H9 (cell line): Measurements from ENCODE around the gene SDHAF2. TPM values are rescaled to one million over a fixed set of nuclear protein-coding genes. Genes with fewer than 3 reads are reported as not detected.

Source experiments
- DNase-seq: peaks from one replicate; pipeline ENCODE4 v3.0.0-alpha.2; 2017
- H2AFZ ChIP-seq: one replicate; pipeline ENCODE4 v1.6.1; 2013; ENCODE audit warnings: mild to moderate bottlenecking, low read length, control low read depth, moderate library complexity
- H2AK5ac ChIP-seq: 2 replicates; pipeline ENCODE4 v1.6.1; 2013; ENCODE audit warnings: low read length, control low read depth, mixed read lengths; ENCODE audit not compliant: insufficient read length
- H2BK120ac ChIP-seq: one replicate; pipeline ENCODE4 v1.6.1; 2013; ENCODE audit warnings: low read depth, mild to moderate bottlenecking, low read length, control low read depth, inconsistent platforms; ENCODE audit not compliant: poor library complexity, severe bottlenecking
- H2BK12ac ChIP-seq: 2 replicates; pipeline ENCODE4 v1.6.1; 2013; ENCODE audit warnings: low read length, control low read depth, mixed read lengths, low read depth; ENCODE audit not compliant: insufficient read length
- H2BK15ac ChIP-seq: 2 replicates; pipeline ENCODE4 v1.6.1; 2013; ENCODE audit warnings: low read depth, low read length, control low read depth
- H2BK20ac ChIP-seq: one replicate; pipeline ENCODE4 v1.6.1; 2013; ENCODE audit warnings: low read depth, mild to moderate bottlenecking, low read length, control low read depth, inconsistent platforms; ENCODE audit not compliant: poor library complexity, severe bottlenecking
- H2BK5ac ChIP-seq: 2 replicates; pipeline ENCODE4 v1.6.1; 2013; ENCODE audit warnings: low read length, control low read depth, mixed read lengths; ENCODE audit not compliant: insufficient read length
- H3K14ac ChIP-seq: 2 replicates; pipeline ENCODE4 v1.6.1; 2013; ENCODE audit warnings: low read length, control low read depth; ENCODE audit not compliant: insufficient read depth
- H3K18ac ChIP-seq: 2 replicates; pipeline ENCODE4 v1.6.1; 2013; ENCODE audit warnings: low read depth, mild to moderate bottlenecking, mixed read lengths, low read length, control low read depth; ENCODE audit not compliant: insufficient read length
- H3K23ac ChIP-seq: 2 replicates; pipeline ENCODE4 v1.6.1; 2013; ENCODE audit warnings: low read length, control low read depth, mixed read lengths, low read depth; ENCODE audit not compliant: insufficient read length
- H3K23me2 ChIP-seq: 2 replicates; pipeline ENCODE4 v1.6.1; 2013; ENCODE audit warnings: low read depth, mild to moderate bottlenecking, mixed read lengths, low read length, control low read depth; ENCODE audit not compliant: insufficient read length, poor library complexity, severe bottlenecking
- H3K27ac ChIP-seq: 2 replicates; pipeline ENCODE4 v1.5.1; 2013; ENCODE audit warnings: low read length, control low read depth, mixed read lengths, low read depth; ENCODE audit not compliant: insufficient read length
- H3K27me3 ChIP-seq: 2 replicates; pipeline ENCODE4 v1.6.1; 2013; ENCODE audit warnings: low read length, control low read depth, inconsistent platforms; ENCODE audit not compliant: insufficient read depth
- H3K4ac ChIP-seq: 2 replicates; pipeline ENCODE4 v1.6.1; 2013; ENCODE audit warnings: low read depth, mild to moderate bottlenecking, control low read depth, inconsistent platforms, low read length, moderate library complexity
- H3K4me1 ChIP-seq: 2 replicates; pipeline ENCODE4 v1.6.1; 2013; ENCODE audit warnings: low read length, control low read depth, inconsistent platforms; ENCODE audit not compliant: insufficient read depth
- H3K4me2 ChIP-seq: 2 replicates; pipeline ENCODE4 v1.6.1; 2013; ENCODE audit warnings: low read length, control low read depth, mixed read lengths; ENCODE audit not compliant: insufficient read length, insufficient read depth
- H3K56ac ChIP-seq: 2 replicates; pipeline ENCODE4 v1.6.1; 2013; ENCODE audit warnings: low read depth, mild to moderate bottlenecking, mixed read lengths, low read length, control low read depth; ENCODE audit not compliant: insufficient read length
- H3K79me1 ChIP-seq: 2 replicates; pipeline ENCODE4 v1.6.1; 2013; ENCODE audit warnings: low read depth, mild to moderate bottlenecking, moderate library complexity, low read length, control low read depth, inconsistent platforms; ENCODE audit not compliant: insufficient read depth, poor library complexity, severe bottlenecking
- H3K79me2 ChIP-seq: 2 replicates; pipeline ENCODE4 v1.6.1; 2013; ENCODE audit warnings: low read length, control low read depth, inconsistent platforms; ENCODE audit not compliant: insufficient read depth
- H3K9ac ChIP-seq: 2 replicates; pipeline ENCODE4 v1.6.1; 2013; ENCODE audit warnings: low read length, control low read depth, mixed read lengths; ENCODE audit not compliant: insufficient read length; ENCODE audit errors: extremely low read depth
- H3K9me3 ChIP-seq: one replicate; pipeline ENCODE4 v1.6.1; 2013; ENCODE audit warnings: low read depth, low read length, inconsistent platforms; ENCODE audit not compliant: control insufficient read depth
- H3T11ph ChIP-seq: one replicate; pipeline ENCODE4 v1.6.1; 2013; ENCODE audit warnings: mild to moderate bottlenecking, low read length, control low read depth, inconsistent platforms
- H4K20me1 ChIP-seq: one replicate; pipeline ENCODE4 v1.6.1; 2013; ENCODE audit not compliant: control insufficient read depth, insufficient read length, insufficient read depth
- H4K5ac ChIP-seq: 2 replicates; pipeline ENCODE4 v1.6.1; 2013; ENCODE audit warnings: low read depth, mild to moderate bottlenecking, mixed read lengths, low read length, control low read depth; ENCODE audit not compliant: insufficient read length
- H4K8ac ChIP-seq: replicated peaks from 2 replicates; pipeline ENCODE4 v1.6.1; 2013; ENCODE audit warnings: low read length, control low read depth, mixed read lengths, low read depth; ENCODE audit not compliant: insufficient read length
- H4K91ac ChIP-seq: 2 replicates; pipeline ENCODE4 v1.6.1; 2013; ENCODE audit warnings: low read depth, mild to moderate bottlenecking, moderate library complexity, mixed read lengths, low read length, control low read depth; ENCODE audit not compliant: insufficient read length
- H3K27ac Mint-ChIP-seq, 3 experiments: 2 replicates in 2 of 3; 3 replicates in 1 of 3; pipeline ENCODE4 v1.8.0; 2020 to 2021; ENCODE audit warnings: mixed read lengths in 3 of 3, mild to moderate bottlenecking in 1 of 3, moderate library complexity in 1 of 3
- H3K27me3 Mint-ChIP-seq: 2 replicates; pipeline ENCODE4 v1.8.0; 2021; ENCODE audit warnings: low read depth, mild to moderate bottlenecking, moderate library complexity, mixed read lengths
- H3K36me3 Mint-ChIP-seq, 3 experiments: 2 replicates in 2 of 3; 3 replicates in 1 of 3; pipeline ENCODE4 v1.8.0; 2020 to 2021; ENCODE audit warnings: low read depth in 3 of 3, mixed read lengths in 3 of 3; ENCODE audit not compliant: insufficient read depth in 1 of 3
- H3K4me1 Mint-ChIP-seq, 2 experiments: 2 replicates each; pipeline ENCODE4 v1.8.0; 2020; ENCODE audit warnings: mixed read lengths in 2 of 2
- H3K4me3 Mint-ChIP-seq, 2 experiments: 2 replicates in 1 of 2; 3 replicates in 1 of 2; pipeline ENCODE4 v1.8.0; 2020 to 2021; ENCODE audit warnings: mild to moderate bottlenecking in 2 of 2, mixed read lengths in 2 of 2, moderate library complexity in 1 of 2
- H3K9me3 Mint-ChIP-seq, 2 experiments: 2 replicates in 1 of 2; 3 replicates in 1 of 2; pipeline ENCODE4 v1.8.0; 2020; ENCODE audit warnings: mild to moderate bottlenecking in 2 of 2, mixed read lengths in 2 of 2, moderate library complexity in 1 of 2
- WGBS: extraction: QIAGEN DNeasy Blood & Tissue Kit; methylation state at CpG from one replicate; pipeline ENCODE4 v1.1.7; 2013; ENCODE audit warnings: missing lambda C conversion rate, low lambda C conversion rate, mixed read lengths; ENCODE audit not compliant: insufficient read length; ENCODE audit errors: extremely low coverage; 5-methylcytosine and 5-hydroxymethylcytosine counted together
- total RNA-seq: library from RNA; stranded (reverse); gene quantifications from 2 replicates; pipeline ENCODE4 v1.2.1, GENCODE V29; 2021
- TF ChIP-seq, protein P1 (sequence below): fragments of 200-600 bp; sonication (generic); conservative IDR thresholded peaks from 3 replicates; pipeline ENCODE4 v1.8.0; 2021; ENCODE audit warnings: antibody characterized with exemption, mild to moderate bottlenecking

The SDHAF2 gene
- total RNA-seq, 1 experiment from 2014 or later = 41.8 TPM

DNA sequence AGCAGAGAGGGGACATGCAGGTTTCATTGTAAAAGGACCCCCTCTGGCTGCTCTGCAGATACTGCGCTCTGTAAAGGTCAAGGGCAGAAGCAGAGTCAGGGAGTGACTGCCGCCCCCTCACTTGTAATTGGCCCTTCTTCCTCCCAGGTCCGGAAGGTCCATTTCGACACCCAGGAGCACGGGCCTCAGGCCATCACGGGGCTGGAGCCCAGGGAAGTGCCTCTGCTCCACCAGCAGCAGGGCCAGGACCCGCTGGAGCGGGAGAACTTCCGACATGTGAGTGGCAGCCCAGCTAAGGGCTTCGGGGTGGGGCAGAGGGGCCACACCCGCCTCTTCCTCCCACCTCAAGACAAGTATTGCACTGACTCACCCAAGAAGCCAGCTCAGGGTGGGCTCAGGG lies 54.6 kb downstream of the SDHAF2 start:
- Mint-ChIP-seq H3K9me3 (no peaks in the 10 kb centered on the region; a peak in 1 of 5 replicates), H3K4me3 (no peak overlapping the region), H3K27me3 (peaks cover 24% of the 10 kb centered on the region), H3K27ac (peak overlapping the region in 1 of 3 experiments; percentile 76; a peak in 1 of 7 replicates), H3K36me3 (peaks cover 3 to 5% (median 4%) of the 10 kb centered on the region in 3 experiments; a peak in 5 of 7 replicates), H3K4me1 (peaks cover 32 to 49% of the 10 kb centered on the region in 2 experiments)
- no peak for DNase-seq
- Histone ChIP-seq H3K27ac (no peak overlapping the region), H3K79me2 (no peaks in the 10 kb centered on the region), H2BK20ac (no peak overlapping the region), H4K8ac (no peak overlapping the region), H2BK5ac (no peak overlapping the region), H3K23ac (no peak overlapping the region), H2AFZ (no peak overlapping the region), H2BK12ac (no peak overlapping the region), H3K56ac (no peak overlapping the region), H3K4ac (no peak overlapping the region), H4K5ac (no peak overlapping the region), H2BK120ac (no peak overlapping the region), H3K9me3 (no peaks in the 10 kb centered on the region), H3K27me3 (no peaks in the 10 kb centered on the region), H3K9ac (peak overlapping the region; percentile 6), H3K18ac (no peak overlapping the region), H3K4me1 (no peaks in the 10 kb centered on the region), H4K91ac (no peak overlapping the region), H3K14ac (peak overlapping the region; percentile 23; the same call in 1 of the 2 replicates), H2BK15ac (no peak overlapping the region), H3K4me2 (no peak overlapping the region), H4K20me1 (peaks cover 4% of the 10 kb centered on the region), H3K23me2 (no peaks in the 10 kb centered on the region), H2AK5ac (no peak overlapping the region), H3K79me1 (no peaks in the 10 kb centered on the region), H3T11ph (no peak overlapping the region)
- WGBS = no CpG with 5 or more reads among the region's 11 CpGs
- TF ChIP-seq, protein P1, sequence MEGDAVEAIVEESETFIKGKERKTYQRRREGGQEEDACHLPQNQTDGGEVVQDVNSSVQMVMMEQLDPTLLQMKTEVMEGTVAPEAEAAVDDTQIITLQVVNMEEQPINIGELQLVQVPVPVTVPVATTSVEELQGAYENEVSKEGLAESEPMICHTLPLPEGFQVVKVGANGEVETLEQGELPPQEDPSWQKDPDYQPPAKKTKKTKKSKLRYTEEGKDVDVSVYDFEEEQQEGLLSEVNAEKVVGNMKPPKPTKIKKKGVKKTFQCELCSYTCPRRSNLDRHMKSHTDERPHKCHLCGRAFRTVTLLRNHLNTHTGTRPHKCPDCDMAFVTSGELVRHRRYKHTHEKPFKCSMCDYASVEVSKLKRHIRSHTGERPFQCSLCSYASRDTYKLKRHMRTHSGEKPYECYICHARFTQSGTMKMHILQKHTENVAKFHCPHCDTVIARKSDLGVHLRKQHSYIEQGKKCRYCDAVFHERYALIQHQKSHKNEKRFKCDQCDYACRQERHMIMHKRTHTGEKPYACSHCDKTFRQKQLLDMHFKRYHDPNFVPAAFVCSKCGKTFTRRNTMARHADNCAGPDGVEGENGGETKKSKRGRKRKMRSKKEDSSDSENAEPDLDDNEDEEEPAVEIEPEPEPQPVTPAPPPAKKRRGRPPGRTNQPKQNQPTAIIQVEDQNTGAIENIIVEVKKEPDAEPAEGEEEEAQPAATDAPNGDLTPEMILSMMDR = no peak
